SK-N-SH (cell line): ENCODE results near the gene NTRK3.

Experiments used
- CHD2 ChIP-seq: fragments of 150-350 bp; IDR thresholded peaks from 2 replicates; pipeline ENCODE4 v1.6.1; 2018; ENCODE audit warnings: low read length; ENCODE audit not compliant: partially characterized antibody
- FOXJ3 ChIP-seq: sonication (generic); formaldehyde crosslinking; IDR thresholded peaks from 2 replicates; pipeline ENCODE4 v1.5.1; 2020; ENCODE audit warnings: mild to moderate bottlenecking, missing genetic modification reagents
- GATA2 ChIP-seq: sonication (generic); formaldehyde crosslinking; IDR thresholded peaks from 2 replicates; pipeline ENCODE4 v1.5.0; 2020; ENCODE audit warnings: mild to moderate bottlenecking, missing genetic modification reagents
- MXI1 ChIP-seq: IDR thresholded peaks from 2 replicates; pipeline ENCODE4 v1.6.1; 2012; ENCODE audit warnings: mild to moderate bottlenecking, low read depth, low read length, improper control_type of control experiment
- NRF1 ChIP-seq: IDR thresholded peaks from 2 replicates; pipeline ENCODE4 v1.6.1; 2012; ENCODE audit warnings: low read depth, mild to moderate bottlenecking, low read length
- POLR2AphosphoS5 ChIP-seq: IDR thresholded peaks from 2 replicates; pipeline ENCODE4 v1.6.1; 2012; ENCODE audit warnings: low read depth, low read length
- RAD21 ChIP-seq: IDR thresholded peaks from 2 replicates; pipeline ENCODE4 v1.6.1; 2012; ENCODE audit warnings: mild to moderate bottlenecking, low read length
- RFX5 ChIP-seq: IDR thresholded peaks from 2 replicates; pipeline ENCODE4 v1.6.1; 2012; ENCODE audit warnings: mild to moderate bottlenecking, improper control_type of control experiment, low read length
- SIN3A ChIP-seq: IDR thresholded peaks from 2 replicates; pipeline ENCODE4 v1.6.1; 2012; ENCODE audit warnings: low read depth, mild to moderate bottlenecking, low read length, moderate library complexity, borderline replicate concordance
- TEAD4 ChIP-seq: IDR thresholded peaks from 2 replicates; pipeline ENCODE4 v1.4.0; 2012; ENCODE audit warnings: mild to moderate bottlenecking, borderline replicate concordance; ENCODE audit not compliant: insufficient read depth
- TF ChIP-seq, protein P1 (sequence below): fragments of 200-600 bp; sonication (generic); IDR thresholded peaks from 2 replicates; pipeline ENCODE4 v1.6.1; 2017; ENCODE audit warnings: antibody characterized with exemption, mild to moderate bottlenecking, moderate library complexity
- TF ChIP-seq, protein P2 (sequence below): fragments of 150-350 bp; IDR thresholded peaks from 2 replicates; pipeline ENCODE4 v1.6.1; 2017; ENCODE audit warnings: antibody characterized with exemption, low read length, low read depth, borderline replicate concordance
- TF ChIP-seq, protein P3 (sequence below): IDR thresholded peaks from 2 replicates; pipeline ENCODE4 v1.4.0; 2012; ENCODE audit warnings: low read depth
- TF ChIP-seq, protein P4 (sequence below): IDR thresholded peaks from 2 replicates; pipeline ENCODE4 v1.6.1; 2012; ENCODE audit warnings: mild to moderate bottlenecking, low read depth, low read length, moderate library complexity

DNA sequence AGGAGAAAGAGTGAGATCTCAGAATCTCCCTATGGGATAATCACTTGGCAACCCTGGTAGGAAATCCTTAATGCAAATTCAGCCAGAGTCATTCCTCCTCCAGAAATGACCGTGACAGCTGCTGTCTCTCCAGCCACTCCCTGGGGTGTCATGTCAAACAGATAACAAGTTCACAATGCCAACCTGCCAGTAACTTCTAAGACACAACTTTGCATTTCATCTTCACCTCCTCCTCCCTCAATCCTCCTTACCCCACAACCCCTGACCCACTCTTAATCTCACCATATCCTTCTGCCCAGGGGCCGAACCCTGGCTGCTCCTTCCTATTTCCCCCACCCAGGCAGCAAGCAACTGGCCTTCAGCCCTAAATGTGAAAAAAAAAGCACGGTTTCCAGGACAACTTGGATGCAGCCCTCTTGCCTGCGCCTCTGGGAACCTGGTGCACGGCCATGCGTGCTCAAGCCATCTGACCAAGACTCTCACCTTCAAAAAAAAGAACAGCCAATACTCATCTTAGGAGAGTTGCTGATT lies 166.0 kb downstream of the NTRK3 start:
- TF ChIP-seq FOXJ3 (CRISPR knock-in tag) (no peak), CHD2 (no peak), RAD21 (no peak), RFX5 (no peak), GATA2 (CRISPR knock-in tag) (no peak), POLR2AphosphoS5 (no peak), MXI1 (no peak), SIN3A (no peak), TEAD4 (no peak), NRF1 (no peak)
- TF ChIP-seq, protein P1, sequence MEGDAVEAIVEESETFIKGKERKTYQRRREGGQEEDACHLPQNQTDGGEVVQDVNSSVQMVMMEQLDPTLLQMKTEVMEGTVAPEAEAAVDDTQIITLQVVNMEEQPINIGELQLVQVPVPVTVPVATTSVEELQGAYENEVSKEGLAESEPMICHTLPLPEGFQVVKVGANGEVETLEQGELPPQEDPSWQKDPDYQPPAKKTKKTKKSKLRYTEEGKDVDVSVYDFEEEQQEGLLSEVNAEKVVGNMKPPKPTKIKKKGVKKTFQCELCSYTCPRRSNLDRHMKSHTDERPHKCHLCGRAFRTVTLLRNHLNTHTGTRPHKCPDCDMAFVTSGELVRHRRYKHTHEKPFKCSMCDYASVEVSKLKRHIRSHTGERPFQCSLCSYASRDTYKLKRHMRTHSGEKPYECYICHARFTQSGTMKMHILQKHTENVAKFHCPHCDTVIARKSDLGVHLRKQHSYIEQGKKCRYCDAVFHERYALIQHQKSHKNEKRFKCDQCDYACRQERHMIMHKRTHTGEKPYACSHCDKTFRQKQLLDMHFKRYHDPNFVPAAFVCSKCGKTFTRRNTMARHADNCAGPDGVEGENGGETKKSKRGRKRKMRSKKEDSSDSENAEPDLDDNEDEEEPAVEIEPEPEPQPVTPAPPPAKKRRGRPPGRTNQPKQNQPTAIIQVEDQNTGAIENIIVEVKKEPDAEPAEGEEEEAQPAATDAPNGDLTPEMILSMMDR, result no peak
- TF ChIP-seq, protein P2, sequence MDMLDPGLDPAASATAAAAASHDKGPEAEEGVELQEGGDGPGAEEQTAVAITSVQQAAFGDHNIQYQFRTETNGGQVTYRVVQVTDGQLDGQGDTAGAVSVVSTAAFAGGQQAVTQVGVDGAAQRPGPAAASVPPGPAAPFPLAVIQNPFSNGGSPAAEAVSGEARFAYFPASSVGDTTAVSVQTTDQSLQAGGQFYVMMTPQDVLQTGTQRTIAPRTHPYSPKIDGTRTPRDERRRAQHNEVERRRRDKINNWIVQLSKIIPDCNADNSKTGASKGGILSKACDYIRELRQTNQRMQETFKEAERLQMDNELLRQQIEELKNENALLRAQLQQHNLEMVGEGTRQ, result no peak
- TF ChIP-seq, protein P3, sequence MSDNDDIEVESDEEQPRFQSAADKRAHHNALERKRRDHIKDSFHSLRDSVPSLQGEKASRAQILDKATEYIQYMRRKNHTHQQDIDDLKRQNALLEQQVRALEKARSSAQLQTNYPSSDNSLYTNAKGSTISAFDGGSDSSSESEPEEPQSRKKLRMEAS, result no peak
- TF ChIP-seq, protein P4, sequence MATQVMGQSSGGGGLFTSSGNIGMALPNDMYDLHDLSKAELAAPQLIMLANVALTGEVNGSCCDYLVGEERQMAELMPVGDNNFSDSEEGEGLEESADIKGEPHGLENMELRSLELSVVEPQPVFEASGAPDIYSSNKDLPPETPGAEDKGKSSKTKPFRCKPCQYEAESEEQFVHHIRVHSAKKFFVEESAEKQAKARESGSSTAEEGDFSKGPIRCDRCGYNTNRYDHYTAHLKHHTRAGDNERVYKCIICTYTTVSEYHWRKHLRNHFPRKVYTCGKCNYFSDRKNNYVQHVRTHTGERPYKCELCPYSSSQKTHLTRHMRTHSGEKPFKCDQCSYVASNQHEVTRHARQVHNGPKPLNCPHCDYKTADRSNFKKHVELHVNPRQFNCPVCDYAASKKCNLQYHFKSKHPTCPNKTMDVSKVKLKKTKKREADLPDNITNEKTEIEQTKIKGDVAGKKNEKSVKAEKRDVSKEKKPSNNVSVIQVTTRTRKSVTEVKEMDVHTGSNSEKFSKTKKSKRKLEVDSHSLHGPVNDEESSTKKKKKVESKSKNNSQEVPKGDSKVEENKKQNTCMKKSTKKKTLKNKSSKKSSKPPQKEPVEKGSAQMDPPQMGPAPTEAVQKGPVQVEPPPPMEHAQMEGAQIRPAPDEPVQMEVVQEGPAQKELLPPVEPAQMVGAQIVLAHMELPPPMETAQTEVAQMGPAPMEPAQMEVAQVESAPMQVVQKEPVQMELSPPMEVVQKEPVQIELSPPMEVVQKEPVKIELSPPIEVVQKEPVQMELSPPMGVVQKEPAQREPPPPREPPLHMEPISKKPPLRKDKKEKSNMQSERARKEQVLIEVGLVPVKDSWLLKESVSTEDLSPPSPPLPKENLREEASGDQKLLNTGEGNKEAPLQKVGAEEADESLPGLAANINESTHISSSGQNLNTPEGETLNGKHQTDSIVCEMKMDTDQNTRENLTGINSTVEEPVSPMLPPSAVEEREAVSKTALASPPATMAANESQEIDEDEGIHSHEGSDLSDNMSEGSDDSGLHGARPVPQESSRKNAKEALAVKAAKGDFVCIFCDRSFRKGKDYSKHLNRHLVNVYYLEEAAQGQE, result no peak
